ENCODE results near the gene GID4.
"Not testable (repeated sequence)": the region's sequence is repeated elsewhere in the genome, so short reads cannot be mapped to it uniquely, and the experiment has no call there.

GID4 gene

DNA sequence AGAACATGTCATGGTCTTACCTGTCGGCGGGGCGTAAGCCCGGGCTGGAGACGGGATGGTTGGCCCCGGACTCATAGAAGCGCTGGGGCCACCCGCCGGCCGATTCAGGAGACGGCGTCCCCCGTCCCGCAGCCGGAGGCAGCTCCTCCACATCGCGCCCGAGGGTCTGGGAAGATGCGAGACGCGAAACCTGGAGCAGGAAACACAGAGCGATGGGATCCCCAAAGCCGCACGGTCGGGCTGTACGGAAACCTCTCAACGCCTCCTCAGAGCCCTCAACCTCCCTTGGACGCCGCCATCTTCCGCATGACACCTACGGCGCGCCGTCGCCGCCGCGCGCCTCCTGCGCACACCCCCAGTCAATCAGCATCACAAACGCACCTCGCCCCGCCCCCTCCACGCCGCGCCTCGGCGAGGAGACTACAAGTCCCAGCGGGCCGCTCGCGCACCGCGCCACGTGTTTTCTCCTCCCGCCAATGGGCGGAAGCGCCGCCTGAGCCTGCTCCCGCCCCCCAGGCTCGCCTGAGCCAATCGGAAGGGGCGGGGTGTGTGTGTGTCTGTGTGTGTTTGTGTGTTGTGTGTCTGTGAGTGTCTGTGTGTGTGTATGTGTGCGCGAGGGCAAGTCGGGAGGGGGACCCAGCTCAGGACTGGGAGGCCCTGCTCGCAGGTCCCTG is at the start of gene GID4, which contains the start of gene ATPAF2:
GID4 (plus strand) TSS at position 548 of the 674 bp plus-strand sequence; CDS start at position 605, 57 bp downstream.
ATPAF2 (minus strand) TSS at position 308 of the 674 bp plus-strand sequence; CDS start at position 153, 155 bp downstream.
- peak; percentile 99 for DNase-seq

DNA sequence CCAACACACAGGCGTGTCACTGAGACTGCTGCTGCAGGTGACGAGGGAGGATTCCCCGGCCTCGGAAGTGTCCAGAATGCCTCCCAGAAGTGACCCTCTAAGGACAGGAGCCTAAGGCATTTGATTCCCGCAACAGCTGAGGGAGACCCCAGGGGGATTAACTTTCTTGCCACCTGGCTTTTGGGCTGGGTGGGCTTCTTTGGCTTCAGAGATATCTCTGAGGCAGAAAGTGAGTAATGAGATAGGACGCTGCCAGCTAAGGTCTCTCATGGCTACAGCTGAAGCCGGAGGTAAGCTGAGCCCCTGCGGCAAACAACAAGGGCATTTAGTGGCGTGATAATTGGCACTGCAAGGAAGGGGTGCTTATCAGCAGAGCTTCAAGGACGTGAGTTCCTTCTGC is 49.6 kb upstream of the GID4 start:
- no peak for DNase-seq

DNA sequence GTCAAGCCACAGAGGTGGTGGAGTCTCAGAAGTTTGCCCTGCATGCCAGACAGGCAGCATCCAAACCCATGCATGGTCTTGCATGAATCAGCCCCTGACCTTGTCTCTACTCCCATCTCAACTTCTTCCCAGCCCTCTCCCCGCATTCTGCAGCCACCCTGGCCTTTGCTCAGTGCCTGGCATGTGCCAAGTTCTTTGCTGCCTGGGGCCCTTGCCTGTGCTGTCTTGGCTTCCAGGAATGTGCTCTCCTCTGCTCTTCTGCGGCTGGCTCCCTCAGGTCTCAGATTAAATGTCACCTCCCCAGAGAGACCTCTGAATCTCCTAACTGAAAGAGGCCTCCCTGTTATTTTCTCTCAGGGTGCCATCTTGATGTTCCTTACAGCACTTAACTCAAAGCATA is 48.9 kb upstream of the GID4 start:
- no peak for DNase-seq

DNA sequence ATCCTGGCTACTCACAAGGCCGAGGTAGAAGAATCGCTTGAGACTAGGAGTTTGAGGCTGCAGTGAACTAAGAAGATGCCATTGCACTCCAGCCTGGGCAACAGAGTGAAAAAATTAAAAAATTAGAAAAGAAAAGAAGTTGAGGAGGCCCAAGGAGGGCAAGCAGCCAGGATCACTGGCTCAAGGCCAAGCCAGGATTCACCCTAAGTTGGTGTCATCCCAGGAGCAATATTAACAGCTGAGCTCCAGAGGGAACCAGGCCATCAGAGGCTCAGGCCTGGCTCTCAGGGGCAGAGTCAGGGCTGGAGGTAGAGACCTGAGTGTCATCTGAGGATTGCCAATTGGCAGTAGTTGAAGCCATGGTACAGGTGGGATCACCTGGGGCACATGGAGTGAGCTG is 45.8 kb upstream of the GID4 start:
- no peak for DNase-seq

DNA sequence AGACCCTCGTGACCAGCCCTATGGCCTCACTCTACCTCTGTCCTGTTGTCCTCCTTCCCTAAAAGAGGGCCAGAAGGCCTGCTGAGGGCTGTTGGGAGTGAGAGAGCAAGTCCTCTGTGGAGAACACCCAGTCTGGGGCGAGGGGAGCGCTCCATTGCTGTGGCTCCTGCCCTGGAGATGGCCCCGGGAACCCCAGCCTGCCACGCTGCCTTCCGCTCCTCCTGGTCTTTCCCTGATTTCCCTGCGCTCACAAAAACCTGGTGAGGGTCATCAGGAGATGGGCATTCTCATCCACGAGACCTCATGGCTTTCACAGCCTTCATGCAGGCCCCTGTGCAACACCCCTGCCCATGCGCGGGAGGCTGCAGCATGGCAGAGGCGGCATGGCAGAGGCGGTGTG is 45.4 kb upstream of the GID4 start:
- no peak for DNase-seq

DNA sequence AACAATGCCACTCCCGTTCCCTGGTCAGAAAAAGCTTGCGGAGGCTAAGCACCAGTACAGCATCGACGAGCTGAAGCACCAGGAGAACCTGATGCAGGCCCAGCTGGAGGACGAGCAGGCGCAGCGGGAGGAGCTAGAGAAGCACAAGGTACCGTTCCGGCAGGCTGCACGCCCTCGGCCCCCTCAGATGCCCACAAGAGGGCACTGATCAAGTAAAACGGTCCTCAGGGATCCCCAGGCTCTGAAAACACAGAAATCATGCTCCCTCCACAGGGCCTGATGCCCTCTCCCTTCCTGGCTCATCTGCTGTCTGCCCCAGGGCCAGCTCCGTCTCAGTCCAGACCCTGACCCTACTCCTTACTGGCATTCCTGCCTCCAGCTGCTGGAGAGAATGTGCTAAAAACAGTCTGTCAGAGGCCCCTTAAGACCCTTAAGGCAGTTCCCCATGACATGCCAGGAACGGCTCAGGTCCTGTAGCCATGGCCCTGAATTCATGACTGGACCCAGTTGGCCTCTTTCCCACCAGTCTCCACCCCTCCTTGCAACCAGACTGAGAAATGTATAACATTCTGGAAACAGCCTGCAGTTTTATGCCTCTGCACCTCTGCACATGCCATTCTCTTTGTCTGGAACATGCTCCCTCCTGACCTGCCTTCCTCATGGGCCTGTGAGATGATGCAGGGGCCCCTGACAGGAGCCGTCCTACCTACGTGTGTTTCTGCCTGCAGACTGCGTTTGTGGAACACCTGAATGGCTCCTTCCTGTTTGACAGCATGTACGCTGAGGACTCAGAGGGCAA is 44.7 kb upstream of the GID4 start:
- DNase-seq: no peak

DNA sequence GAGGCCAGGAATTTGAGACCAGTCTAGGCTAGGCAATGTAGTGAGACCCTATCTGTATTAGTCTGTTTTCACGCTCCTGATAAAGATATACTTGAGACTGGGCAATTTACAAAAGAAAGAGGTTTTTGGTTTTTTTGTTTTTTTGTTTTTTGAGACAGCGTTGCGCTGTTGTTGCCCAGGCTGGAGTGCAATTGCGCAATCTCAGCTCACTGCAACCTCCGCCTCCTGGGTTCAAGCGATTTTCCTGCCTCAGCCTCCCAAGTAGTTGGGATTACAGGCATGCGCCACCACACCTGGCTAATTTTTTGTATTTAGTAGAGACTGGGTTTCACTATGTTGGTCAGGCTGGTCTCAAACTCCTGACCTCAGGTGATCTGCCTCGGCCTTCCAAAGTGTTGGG is 43.3 kb upstream of the GID4 start:
- DNase-seq: not testable (repeated sequence)

DNA sequence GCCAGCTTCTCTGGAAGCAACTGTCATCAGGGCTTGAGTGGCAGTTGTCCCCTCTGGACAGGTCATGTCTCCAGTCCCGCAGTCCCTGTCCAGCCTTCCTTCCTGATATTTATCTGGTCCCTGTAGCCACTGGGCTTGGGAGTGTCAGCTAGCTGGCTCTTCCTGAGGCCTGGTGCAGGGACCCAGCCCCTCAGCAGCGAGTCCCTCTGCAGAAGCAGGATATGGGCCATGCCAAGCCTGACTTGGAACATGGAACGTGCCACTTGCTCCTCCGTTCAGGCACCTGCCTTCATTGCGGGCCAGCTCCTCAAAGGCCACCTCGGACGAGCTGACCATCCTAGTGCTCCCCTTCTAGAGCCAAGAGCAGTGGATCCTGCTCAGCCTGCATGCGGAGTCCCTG is 40.3 kb upstream of the GID4 start:
- no peak for DNase-seq

DNA sequence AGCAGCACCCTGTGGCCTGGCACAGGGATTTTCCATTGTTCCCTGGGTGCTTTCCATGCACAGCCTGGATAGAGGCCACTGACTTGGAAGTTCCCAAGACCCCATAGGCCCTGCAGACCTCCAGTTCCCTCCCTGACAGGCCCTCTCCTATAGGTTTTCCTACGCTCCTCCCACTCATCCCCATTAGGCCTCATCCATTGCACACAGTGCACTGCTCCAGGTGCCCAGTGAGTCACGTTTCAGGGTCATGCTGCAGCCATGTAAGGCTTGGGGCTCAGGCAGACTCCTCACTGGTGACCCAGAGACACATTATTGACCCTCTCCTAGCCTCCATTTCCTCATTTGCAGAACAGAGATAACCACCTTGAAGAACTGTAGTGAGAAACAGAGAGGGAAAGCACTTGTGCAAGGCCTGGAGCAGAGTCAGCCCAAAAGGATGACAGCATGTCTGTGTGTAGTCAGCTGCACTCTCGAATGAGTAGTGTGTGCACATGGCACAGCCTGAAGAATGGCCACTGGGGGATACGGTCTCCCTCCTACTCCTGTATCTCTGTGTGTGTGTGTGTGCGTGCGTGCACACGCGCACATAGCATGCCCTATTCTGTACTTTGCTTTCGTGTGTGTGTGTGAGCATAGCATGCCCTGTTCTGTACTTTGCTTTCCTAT is 39.7 kb upstream of the GID4 start:
- DNase-seq: no peak

DNA sequence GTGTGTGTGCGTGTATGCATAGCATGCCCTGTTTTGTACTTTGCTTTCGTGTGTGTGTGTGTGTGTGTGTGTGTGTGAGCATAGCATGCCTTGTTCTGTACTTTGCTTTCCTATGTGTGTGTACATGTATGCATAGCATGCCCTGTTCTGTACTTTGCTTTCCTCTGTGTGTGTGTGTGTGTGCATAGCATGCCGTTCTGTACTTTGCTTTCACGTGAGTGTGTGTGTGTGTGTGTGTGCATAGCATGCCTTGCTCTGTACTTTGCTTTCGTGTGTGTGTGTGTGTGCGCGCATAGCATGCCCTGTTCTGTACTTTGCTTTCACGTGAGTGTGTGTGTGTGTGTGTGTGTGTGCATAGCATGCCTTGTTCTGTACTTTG is 39.2 kb upstream of the GID4 start:
- no peak for DNase-seq

DNA sequence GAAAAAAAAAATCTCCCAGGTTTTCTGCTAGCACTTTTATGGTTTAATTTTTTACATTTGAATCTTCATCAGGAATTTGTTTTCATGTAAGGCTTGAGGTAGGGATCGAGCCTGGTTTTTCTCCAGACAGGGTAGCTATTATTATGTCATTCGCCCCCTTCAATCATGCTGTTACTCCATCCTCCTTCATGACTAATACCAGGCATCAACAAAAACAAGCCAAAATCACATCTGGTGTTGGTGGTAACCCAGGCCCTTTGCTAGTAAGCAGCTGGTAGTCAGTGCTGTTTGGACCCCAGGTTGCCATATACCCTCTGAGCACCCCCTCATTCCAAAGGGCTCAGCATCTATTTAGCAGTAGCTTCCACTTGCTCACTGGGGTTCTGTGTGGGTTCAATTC is 37.0 kb upstream of the GID4 start:
- no peak for DNase-seq

DNA sequence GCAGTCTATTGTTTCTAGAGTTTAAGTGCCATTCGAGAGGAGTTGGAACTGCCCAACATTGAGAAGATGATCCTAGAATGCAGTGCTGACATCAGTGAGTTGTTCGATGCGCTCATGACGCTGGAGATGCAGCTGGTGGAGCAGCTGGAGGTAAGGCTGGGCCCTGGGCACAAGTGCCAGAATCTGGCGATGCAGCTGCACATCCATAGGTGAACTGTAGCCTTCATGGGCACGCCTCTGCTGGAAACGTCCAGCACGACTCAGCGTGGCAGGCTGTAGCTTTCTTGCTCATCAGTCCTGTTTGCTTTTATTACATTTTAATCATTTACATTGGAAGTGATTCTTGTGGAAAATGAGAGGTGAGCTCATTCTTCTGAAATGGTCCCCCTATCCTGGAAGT is 34.9 kb upstream of the GID4 start:
- DNase-seq: no peak

DNA sequence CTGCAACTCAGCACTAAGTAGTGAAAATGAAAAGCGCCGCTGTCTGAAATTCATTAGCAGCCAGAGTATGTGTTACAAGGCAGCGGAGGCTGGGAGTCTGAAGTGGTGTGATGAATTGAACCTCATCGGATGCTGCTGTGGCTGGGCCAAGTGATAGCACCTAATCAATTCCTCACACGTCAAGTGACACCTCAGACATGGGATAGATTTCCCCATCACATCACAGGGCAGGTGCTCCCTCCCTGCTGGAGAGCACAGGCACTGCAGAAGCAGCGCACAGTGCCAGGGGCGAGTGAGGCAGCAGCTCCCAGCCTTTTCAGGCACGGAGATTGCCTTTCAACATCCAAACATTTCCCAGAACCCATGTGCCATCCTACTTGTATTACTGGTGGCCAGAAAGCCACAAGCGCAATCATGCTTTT is 34.3 kb upstream of the GID4 start:
- DNase-seq: no peak

DNA sequence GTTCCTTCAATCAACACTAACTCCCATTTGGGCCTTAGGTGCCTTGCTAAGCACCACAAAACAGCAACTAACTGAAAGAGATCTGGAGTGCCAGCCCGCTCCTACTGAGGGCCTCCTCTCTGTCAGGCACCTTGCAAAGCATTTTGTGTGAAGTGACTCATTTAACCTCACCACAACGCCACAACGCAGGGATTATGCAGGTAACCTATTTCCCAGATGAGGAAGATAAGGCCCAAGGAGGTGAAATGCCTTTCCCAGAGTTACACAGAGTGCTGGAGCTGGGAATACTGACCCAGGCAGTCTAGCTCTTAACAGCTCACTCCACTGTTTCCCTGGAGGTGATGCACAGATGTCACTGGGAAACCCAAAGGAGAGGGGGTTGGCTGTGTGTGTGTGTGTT is 33.7 kb upstream of the GID4 start:
- DNase-seq: no peak

DNA sequence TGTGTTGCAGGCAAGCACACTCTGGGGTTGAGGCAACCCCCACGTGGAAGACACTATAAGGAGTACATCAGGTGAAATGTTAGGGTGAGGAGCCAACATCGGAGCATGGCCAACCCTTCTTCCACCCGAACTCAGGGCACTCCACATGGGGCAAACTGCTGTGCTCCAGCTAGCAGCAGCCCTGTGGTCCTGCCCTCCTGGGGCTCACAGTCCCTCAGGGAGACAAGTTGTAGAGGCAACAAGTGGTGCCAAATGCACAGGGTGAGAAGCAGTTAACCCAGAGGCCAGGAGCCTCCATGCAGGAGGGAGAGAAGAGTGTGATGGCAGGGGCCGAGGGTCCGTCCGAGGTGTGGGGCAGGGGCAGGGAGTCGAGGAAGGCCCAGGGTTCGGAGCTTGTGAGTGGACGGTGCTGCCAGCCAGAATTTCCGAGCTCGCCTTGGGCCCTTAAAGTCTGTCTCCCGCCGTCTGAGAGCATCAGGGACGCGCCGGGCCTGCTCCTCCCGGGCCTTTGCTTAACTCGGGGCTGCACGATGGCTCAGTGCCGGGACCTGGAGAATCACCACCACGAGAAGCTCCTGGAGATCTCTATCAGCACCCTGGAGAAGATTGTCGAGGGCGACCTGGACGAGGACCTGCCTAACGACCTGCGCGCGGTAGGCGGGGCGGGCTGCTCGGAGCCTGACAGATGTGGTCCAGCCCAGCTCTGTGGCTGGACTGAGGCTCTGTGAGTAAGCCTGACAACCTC is 32.5 kb upstream of the GID4 start:
- DNase-seq: no peak

DNA sequence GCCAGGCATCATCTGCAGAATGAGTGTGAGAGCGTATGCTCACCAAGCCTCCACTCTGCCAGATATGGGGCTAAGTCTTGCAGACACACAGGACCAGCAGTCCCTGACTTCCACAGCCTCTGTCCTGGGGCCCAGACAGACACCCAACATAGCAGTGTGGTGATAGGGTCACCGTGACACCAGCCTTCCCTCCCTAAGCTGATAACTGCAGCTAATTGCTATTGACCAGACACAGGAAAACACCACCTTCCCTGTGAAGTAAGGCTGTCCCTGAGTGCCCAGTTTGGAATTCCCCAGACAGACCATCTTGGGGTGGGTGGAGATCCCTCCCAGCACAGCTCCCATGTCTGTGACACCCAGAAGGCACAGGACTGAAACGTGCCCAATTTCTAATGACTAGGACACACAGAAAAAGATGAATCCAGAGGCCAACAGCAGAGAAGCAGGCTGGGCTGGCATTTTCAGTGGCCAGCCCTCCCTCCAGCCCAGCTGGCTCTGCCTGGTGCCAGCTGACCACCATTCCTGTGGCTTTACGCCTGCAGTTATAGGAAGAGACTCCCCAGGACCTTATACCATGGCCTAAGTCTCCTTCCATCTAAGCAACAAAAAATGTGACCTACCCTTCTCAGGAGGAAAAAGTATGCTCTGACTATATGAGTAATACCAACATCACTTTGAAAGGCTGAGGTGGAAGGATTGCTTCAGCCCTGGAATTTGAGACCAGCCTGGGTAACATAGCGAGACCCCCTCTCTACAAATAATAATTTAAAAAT is 30.5 kb upstream of the GID4 start:
- DNase-seq: no peak

DNA sequence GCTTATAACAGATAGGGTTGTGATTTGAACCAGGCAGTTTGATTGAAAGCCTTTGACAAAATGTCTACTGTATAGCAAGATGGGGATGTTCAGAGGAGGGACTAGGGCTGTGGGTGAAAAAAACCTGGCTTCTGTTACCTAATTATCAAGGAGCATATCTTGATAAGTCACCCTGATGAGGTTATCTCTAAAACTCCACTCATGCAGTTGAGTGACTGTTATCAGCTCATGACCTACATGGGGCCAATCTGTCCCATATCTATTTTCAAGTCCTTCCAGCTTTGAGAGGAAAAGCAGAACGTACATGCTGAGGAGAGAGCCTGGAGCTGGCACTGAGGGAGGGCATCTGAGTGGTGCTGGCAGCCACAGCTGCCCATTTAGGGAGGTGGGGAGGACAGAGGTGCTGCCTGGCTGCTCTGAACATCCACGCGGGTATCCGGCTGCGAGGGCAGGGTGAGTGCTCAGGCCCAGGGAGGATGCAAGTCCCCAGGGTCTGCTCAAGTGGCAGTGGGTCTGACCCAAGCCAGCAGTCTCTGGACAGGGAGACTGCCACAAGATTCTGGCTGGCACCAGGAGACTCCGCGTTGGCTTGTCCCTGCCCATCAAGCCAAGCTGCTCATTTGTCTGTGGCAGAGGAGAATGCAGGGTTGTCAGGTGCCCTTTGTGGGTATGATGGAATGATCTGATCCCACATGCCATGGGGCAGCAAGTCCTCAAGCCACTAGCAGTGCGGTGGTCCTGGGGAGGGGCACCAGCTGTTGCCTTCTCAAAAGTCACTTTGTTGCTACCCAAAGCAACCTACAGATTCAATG is 29.4 kb upstream of the GID4 start:
- DNase-seq: no peak

DNA sequence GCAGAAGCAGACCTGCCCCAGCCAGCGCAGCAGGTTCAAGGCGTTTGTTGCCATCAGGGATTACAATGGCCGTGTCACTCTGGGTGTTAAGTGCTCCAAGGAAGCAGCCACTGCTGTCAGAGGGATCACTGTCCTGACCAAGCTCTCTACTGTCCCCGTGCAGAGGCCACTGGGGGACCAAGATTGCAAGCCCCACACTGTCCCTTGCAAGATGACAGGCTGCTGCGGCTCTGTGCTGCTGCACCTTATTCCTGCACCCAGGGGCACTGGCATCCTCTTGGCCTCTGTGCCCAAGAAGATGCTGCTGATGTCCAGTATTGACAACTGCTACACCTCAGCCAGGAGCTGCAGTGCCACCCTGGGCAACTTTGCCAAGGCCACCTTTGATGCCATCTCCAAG is 27.9 kb upstream of the GID4 start:
- no peak for DNase-seq

DNA sequence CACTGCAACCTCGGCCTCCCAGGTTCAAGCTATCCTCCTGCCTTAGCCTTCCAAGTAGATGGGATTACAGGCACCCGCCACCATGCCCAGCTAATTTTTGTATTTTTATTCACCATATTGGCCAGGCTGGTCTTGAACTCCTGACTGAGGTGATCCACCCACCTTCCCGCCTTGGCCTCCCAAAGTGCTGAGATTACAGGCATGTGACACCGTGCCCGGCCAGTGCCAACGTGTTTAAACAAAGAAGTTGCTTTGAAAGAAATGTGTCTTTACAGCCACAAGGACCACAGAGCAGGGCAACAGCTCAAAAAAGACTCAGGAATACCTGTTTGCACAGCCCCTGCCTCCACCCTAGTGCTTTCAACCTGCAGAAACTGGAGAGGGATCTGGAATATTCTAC is 25.2 kb upstream of the GID4 start:
- no peak for DNase-seq

DNA sequence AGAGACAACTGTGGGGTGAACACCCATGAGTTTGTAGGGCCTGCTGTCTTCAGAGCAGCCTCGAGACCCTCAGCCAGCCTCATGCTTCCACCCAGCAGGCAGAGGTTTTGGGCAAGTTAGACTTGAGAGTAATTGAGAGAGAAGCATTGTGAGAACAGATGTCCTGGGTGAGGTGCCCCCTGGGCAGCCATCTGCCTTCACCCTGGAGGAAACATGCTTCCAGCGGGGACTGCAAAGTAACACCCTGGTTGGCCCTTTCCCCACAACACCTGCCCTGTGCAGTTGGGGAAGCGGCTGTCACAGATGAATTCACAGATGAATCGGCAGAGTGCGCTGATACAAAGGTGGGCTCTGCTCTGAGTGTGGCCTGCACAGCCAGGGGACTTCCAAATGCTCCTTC is 23.6 kb upstream of the GID4 start:
- DNase-seq: no peak

DNA sequence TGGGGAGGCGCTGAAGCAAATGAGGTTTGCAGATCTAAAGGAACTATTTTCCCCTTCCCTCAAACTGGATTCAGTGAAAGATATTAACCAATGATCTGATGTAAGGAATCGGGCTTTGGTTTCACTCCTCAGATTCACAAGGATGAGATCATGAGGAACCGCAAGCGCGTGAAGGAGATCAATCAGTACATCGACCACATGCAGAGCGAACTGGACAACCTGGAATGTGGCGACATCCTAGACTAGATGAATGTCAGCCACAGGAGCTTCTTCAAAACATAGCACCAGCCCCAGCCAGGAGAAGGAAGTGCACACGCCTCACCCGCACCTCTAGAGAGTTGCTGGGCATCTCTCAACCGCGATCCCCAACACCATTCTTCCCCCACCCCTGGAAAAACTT is 22.8 kb upstream of the GID4 start:
- DNase-seq: no peak

DNA sequence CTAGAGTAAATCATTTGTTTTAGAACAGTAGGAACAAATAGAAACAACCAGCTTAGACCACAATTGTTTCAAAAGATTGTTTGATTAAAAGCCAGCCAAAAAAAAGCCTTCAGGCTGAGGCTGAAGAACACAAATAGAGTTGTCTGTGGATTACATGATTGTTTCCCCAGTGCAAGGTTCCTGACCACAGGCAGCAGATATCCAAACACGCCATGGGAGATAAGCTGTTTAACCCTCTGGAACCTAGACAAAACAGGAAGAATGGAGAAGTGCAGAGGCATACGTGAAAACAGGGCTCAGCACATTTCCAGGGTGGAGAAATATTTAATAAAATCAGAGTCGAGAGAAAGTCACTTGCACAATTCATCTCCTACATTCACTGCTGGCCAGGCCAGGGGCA is 21.2 kb upstream of the GID4 start:
- DNase-seq: no peak
